IPS DF 6.9 (cell line): ENCODE results near the gene CHST8.
"Not testable (repeated sequence)": the region's sequence is repeated elsewhere in the genome, so short reads cannot be mapped to it uniquely, and the experiment has no call there.

Experiments
- DNase-seq: peaks from one replicate; pipeline ENCODE4 v3.0.0-alpha.2; 2013; ENCODE audit warnings: low read depth, low spot score
- H3K27ac ChIP-seq: one replicate; pipeline ENCODE4 v1.5.1; 2013; ENCODE audit warnings: low read length, control low read depth
- H3K27me3 ChIP-seq: 2 replicates; pipeline ENCODE4 v1.6.1; 2013; ENCODE audit warnings: mild to moderate bottlenecking, low read length; ENCODE audit not compliant: control insufficient read depth, insufficient read depth
- H3K36me3 ChIP-seq: 2 replicates; pipeline ENCODE4 v1.6.1; 2013; ENCODE audit warnings: low read length; ENCODE audit not compliant: control insufficient read depth, insufficient read depth
- H3K4me1 ChIP-seq: 2 replicates; pipeline ENCODE4 v1.6.1; 2013; ENCODE audit warnings: low read length; ENCODE audit not compliant: control insufficient read depth, insufficient read depth
- H3K4me3 ChIP-seq: 2 replicates; pipeline ENCODE4 v1.5.1; 2013; ENCODE audit warnings: mild to moderate bottlenecking, low read length
- H3K9me3 ChIP-seq: 2 replicates; pipeline ENCODE4 v1.6.1; 2013; ENCODE audit warnings: low read length, inconsistent platforms; ENCODE audit not compliant: control insufficient read depth, insufficient read depth
- WGBS: extraction: QIAGEN DNeasy Blood & Tissue Kit; methylation state at CpG from one replicate; pipeline ENCODE4 v1.1.7; 2013; ENCODE audit warnings: mixed read lengths, missing lambda C conversion rate; ENCODE audit not compliant: insufficient read length, insufficient coverage; 5-methylcytosine and 5-hydroxymethylcytosine counted together

Gene CHST8

GRCh38 chr19:33660410-33661124 lies 38.8 kb downstream of the CHST8 start:
- WGBS: no CpG with 5 or more reads among the region's 11 CpGs

GRCh38 chr19:33661336-33661735 lies 39.6 kb downstream of the CHST8 start:
- Histone ChIP-seq H3K36me3 (no peaks in the 10 kb centered on the region), H3K27ac (no peak overlapping the region), H3K4me1 (peaks cover 5% of the 10 kb centered on the region), H3K4me3 (no peak overlapping the region), H3K27me3 (no peaks in the 10 kb centered on the region), H3K9me3 (no peaks in the 10 kb centered on the region)
- no CpG with 5 or more reads among the region's 7 CpGs for WGBS
- no peak for DNase-seq

More at GRCh38 chr19:33660410-33661124, 38.8 kb downstream of the CHST8 start:
- H3K27ac ChIP-seq: no peak overlapping the region
- no peaks in the 10 kb centered on the region for H3K27me3 ChIP-seq
- H3K9me3 ChIP-seq: no peaks in the 10 kb centered on the region
- DNase-seq: no peak
- H3K36me3 ChIP-seq: no peaks in the 10 kb centered on the region
- H3K4me3 ChIP-seq: no peak overlapping the region
- peaks cover 5% of the 10 kb centered on the region for H3K4me1 ChIP-seq

- Histone ChIP-seq H3K27ac (no peak overlapping the region), H3K27me3 (no peaks in the 10 kb centered on the region), H3K9me3 (no peaks in the 10 kb centered on the region), H3K4me1 (peaks cover 5% of the 10 kb centered on the region), H3K36me3 (no peaks in the 10 kb centered on the region), H3K4me3 (no peak overlapping the region)
- no CpG with 5 or more reads among the region's 11 CpGs for WGBS
- DNase-seq: no peak
Measured at GRCh38 chr19:33662391-33663092, 40.8 kb downstream of the CHST8 start.

GRCh38 chr19:33663316-33663715 lies 41.6 kb downstream of the CHST8 start:
- not testable (repeated sequence) for H3K27me3 ChIP-seq, H3K4me3 ChIP-seq, H3K36me3 ChIP-seq, H3K27ac ChIP-seq, H3K9me3 ChIP-seq, H3K4me1 ChIP-seq, DNase-seq
- WGBS: no CpG with 5 or more reads among the region's 9 CpGs

GRCh38 chr19:33664744-33665143 lies 43.0 kb downstream of the CHST8 start:
- Histone ChIP-seq H3K27ac (no peak overlapping the region), H3K9me3 (no peaks in the 10 kb centered on the region), H3K36me3 (no peaks in the 10 kb centered on the region), H3K27me3 (no peaks in the 10 kb centered on the region), H3K4me1 (peaks cover 5% of the 10 kb centered on the region), H3K4me3 (no peak overlapping the region)
- no peak for DNase-seq
- WGBS: no CpG with 5 or more reads among the region's 5 CpGs

GRCh38 chr19:33665776-33666595 lies 44.2 kb downstream of the CHST8 start:
- Histone ChIP-seq H3K27me3 (no peaks in the 10 kb centered on the region), H3K9me3 (no peaks in the 10 kb centered on the region), H3K27ac (no peak overlapping the region), H3K4me1 (peaks cover 3% of the 10 kb centered on the region), H3K36me3 (no peaks in the 10 kb centered on the region), H3K4me3 (no peak overlapping the region)
- DNase-seq: no peak
- WGBS: no CpG with 5 or more reads among the region's 22 CpGs

- peaks cover 3% of the 10 kb centered on the region for H3K4me1 ChIP-seq
- H3K36me3 ChIP-seq: no peaks in the 10 kb centered on the region
- no peak overlapping the region for H3K27ac ChIP-seq
- WGBS: 100% methylated on average over 2 of the region's 15 CpGs
- H3K4me3 ChIP-seq: no peak overlapping the region
- no peak for DNase-seq
- H3K9me3 ChIP-seq: no peaks in the 10 kb centered on the region
- H3K27me3 ChIP-seq: no peaks in the 10 kb centered on the region
Measured at GRCh38 chr19:33667141-33667650, 45.4 kb downstream of the CHST8 start.

- Histone ChIP-seq H3K27me3 (no peaks in the 10 kb centered on the region), H3K9me3 (no peaks in the 10 kb centered on the region), H3K27ac (no peak overlapping the region), H3K4me3 (no peak overlapping the region), H3K36me3 (no peaks in the 10 kb centered on the region), H3K4me1 (no peaks in the 10 kb centered on the region)
- WGBS: no CpG with 5 or more reads among the region's 15 CpGs
- DNase-seq: no peak
Measured at GRCh38 chr19:33667881-33668280, 46.1 kb downstream of the CHST8 start.

GRCh38 chr19:33668968-33669367 lies 47.2 kb downstream of the CHST8 start:
- no peak overlapping the region for H3K27ac ChIP-seq
- no peak overlapping the region for H3K4me3 ChIP-seq
- no peaks in the 10 kb centered on the region for H3K9me3 ChIP-seq
- no peaks in the 10 kb centered on the region for H3K27me3 ChIP-seq
- H3K4me1 ChIP-seq: no peaks in the 10 kb centered on the region
- H3K36me3 ChIP-seq: no peaks in the 10 kb centered on the region
- WGBS: no CpG with 5 or more reads among the region's 8 CpGs
- DNase-seq: no peak

GRCh38 chr19:33669376-33669775 lies 47.6 kb downstream of the CHST8 start:
- H3K36me3 ChIP-seq: no peaks in the 10 kb centered on the region
- H3K27ac ChIP-seq: no peak overlapping the region
- no peak overlapping the region for H3K4me3 ChIP-seq
- H3K4me1 ChIP-seq: no peaks in the 10 kb centered on the region
- WGBS: no CpG with 5 or more reads among the region's 5 CpGs
- no peaks in the 10 kb centered on the region for H3K9me3 ChIP-seq
- no peak for DNase-seq
- no peaks in the 10 kb centered on the region for H3K27me3 ChIP-seq
